Neutrophil (primary cell): ENCODE measurements around the gene DOCK3.

Source experiments
- H3K27ac ChIP-seq: fragments of 200-600 bp; sonication (generic); 2 replicates; pipeline ENCODE4 v1.5.1; 2016; ENCODE audit warnings: mild to moderate bottlenecking, moderate library complexity
- H3K27me3 ChIP-seq: fragments of 200-600 bp; sonication (generic); 2 replicates; pipeline ENCODE4 v1.6.0; 2016; ENCODE audit warnings: mild to moderate bottlenecking
- H3K36me3 ChIP-seq: fragments of 200-600 bp; sonication (generic); 2 replicates; pipeline ENCODE4 v1.5.1; 2017
- H3K4me1 ChIP-seq, 2 experiments: fragments of 200-600 bp in 1 of 2; sonication (generic) in 1 of 2; 1 replicate in 1 of 2; 2 replicates in 1 of 2; pipeline versions ENCODE4 v1.5.1 to v1.6.1; 2013 to 2016; ENCODE audit warnings: low read depth in 1 of 2, low read length in 1 of 2, mild to moderate bottlenecking in 1 of 2, moderate library complexity in 1 of 2; ENCODE audit not compliant: control insufficient read depth in 1 of 2, insufficient read depth in 1 of 2
- H3K4me3 ChIP-seq, 2 experiments: fragments of 200-600 bp in 1 of 2; sonication (generic) in 1 of 2; 1 replicate in 1 of 2; 2 replicates in 1 of 2; pipeline ENCODE4 v1.5.1; 2013 to 2016; ENCODE audit warnings: low read depth in 1 of 2, low read length in 1 of 2, mild to moderate bottlenecking in 1 of 2, moderate library complexity in 1 of 2
- H3K9me3 ChIP-seq: fragments of 200-600 bp; sonication (generic); 2 replicates; pipeline ENCODE4 v1.5.1; 2016
- CTCF ChIP-seq: fragments of 200-600 bp; sonication (generic); IDR thresholded peaks from 2 replicates; pipeline ENCODE4 v1.5.1; 2016; ENCODE audit warnings: antibody characterized with exemption

Gene DOCK3

GRCh38 chr3:50648313-50648712 is 26.4 kb upstream of the DOCK3 start:
- no peak overlapping the region for H3K4me3 ChIP-seq
- no peak for TF ChIP-seq CTCF
- no peaks in the 10 kb centered on the region for H3K27me3 ChIP-seq
- peaks cover 2 to 7% of the 10 kb centered on the region in 2 experiments for H3K4me1 ChIP-seq
- peak overlapping the region; percentile 57 for H3K27ac ChIP-seq
- H3K36me3 ChIP-seq = peaks cover 77% of the 10 kb centered on the region
- no peaks in the 10 kb centered on the region for H3K9me3 ChIP-seq

GRCh38 chr3:50648944-50649343 is 25.8 kb upstream of the DOCK3 start:
- no peak for TF ChIP-seq CTCF
- Histone ChIP-seq H3K27me3 (no peaks in the 10 kb centered on the region), H3K4me1 (peaks cover 2 to 7% of the 10 kb centered on the region in 2 experiments), H3K9me3 (no peaks in the 10 kb centered on the region), H3K27ac (peak overlapping the region; percentile 57), H3K4me3 (no peak overlapping the region), H3K36me3 (peaks cover 71% of the 10 kb centered on the region)

- H3K36me3 ChIP-seq = peaks cover 66% of the 10 kb centered on the region
- H3K4me3 ChIP-seq = no peak overlapping the region
- peak overlapping the region; percentile 57 for H3K27ac ChIP-seq
- H3K9me3 ChIP-seq = no peaks in the 10 kb centered on the region
- H3K4me1 ChIP-seq = peaks cover 5 to 7% of the 10 kb centered on the region in 2 experiments
- TF ChIP-seq CTCF = no peak
- no peaks in the 10 kb centered on the region for H3K27me3 ChIP-seq
Measured at GRCh38 chr3:50649451-50649931, 25.2 kb upstream of the DOCK3 start.

- Histone ChIP-seq H3K27me3 (no peaks in the 10 kb centered on the region), H3K27ac (peak overlapping the region; percentile 57), H3K4me1 (peaks cover 10 to 12% of the 10 kb centered on the region in 2 experiments), H3K9me3 (no peaks in the 10 kb centered on the region), H3K4me3 (no peak overlapping the region), H3K36me3 (peaks cover 60% of the 10 kb centered on the region)
- no peak for TF ChIP-seq CTCF
Measured at GRCh38 chr3:50650018-50650417, 24.7 kb upstream of the DOCK3 start.

- H3K4me3 ChIP-seq = no peak overlapping the region
- H3K4me1 ChIP-seq = peaks cover 17 to 18% of the 10 kb centered on the region in 2 experiments
- no peaks in the 10 kb centered on the region for H3K27me3 ChIP-seq
- peaks cover 46% of the 10 kb centered on the region for H3K36me3 ChIP-seq
- no peak for TF ChIP-seq CTCF
- peak overlapping the region; percentile 54 for H3K27ac ChIP-seq
- H3K9me3 ChIP-seq = no peaks in the 10 kb centered on the region
Measured at GRCh38 chr3:50651445-50651844, 23.3 kb upstream of the DOCK3 start.
